ENCODE results near the gene BAAT. TPM values are rescaled to one million over a fixed set of nuclear protein-coding genes. Genes with fewer than 3 reads are reported as not detected.

The BAAT gene
- total and polyA plus RNA-seq, 5 donors from 2014 or later, result 0.09 to 0.15 TPM; not detected in 3

GRCh38 chr9:101311191-101311590 is 73.6 kb downstream of the BAAT start:
- H3K27me3 Mint-ChIP-seq, result peaks cover 12% of the 10 kb centered on the region
- no peaks in the 10 kb centered on the region for H3K36me3 ChIP-seq (ENCODE audit: control insufficient read depth, insufficient read depth, low read length)
- H3K4me1 Mint-ChIP-seq, result no peaks in the 10 kb centered on the region
- DNase-seq (no peak), ATAC-seq (ENCODE audit: low read depth in 2 of 2) (no peak)
- H3K27me3 ChIP-seq (ENCODE audit: control insufficient read depth, insufficient read depth, low read length), result no peaks in the 10 kb centered on the region
- no peak overlapping the region for H3K4me3 ChIP-seq (ENCODE audit: low read depth, low read length)
- no peaks in the 10 kb centered on the region for H3K4me1 ChIP-seq (ENCODE audit: control insufficient read depth, insufficient read depth, low read length, poor library complexity, severe bottlenecking)
- H3K4me3 Mint-ChIP-seq, result no peak overlapping the region
- no peak overlapping the region for H3K27ac Mint-ChIP-seq
- no peaks in the 10 kb centered on the region for H3K36me3 Mint-ChIP-seq
- H3K9me3 ChIP-seq (ENCODE audit: control insufficient read depth in 2 of 2, low read length in 2 of 2), result no peaks in the 10 kb centered on the region
- no peak overlapping the region for H3K27ac ChIP-seq (ENCODE audit: insufficient read depth, low read length, poor library complexity, severe bottlenecking)
- peaks cover 0 to 2% (median 0%) of the 10 kb centered on the region in 7 donors for H3K9me3 Mint-ChIP-seq

Other genes starting within 250 kb of the BAAT start
- gene MRPL50, start 13.6 kb upstream of the BAAT start, total RNA-seq, result 8.5 TPM
- 10 to 100 TPM; 15.4 to 26.2 (median 20.3) TPM for gene MRPL50, start 13.6 kb upstream of the BAAT start, polyA plus RNA-seq
- 8.1 TPM for gene ZNF189, start 13.8 kb upstream of the BAAT start, total RNA-seq
- 1 to 10 TPM; 1.8 to 3.6 (median 2.8) TPM for gene ZNF189, start 13.8 kb upstream of the BAAT start, polyA plus RNA-seq
- not detected for gene ALDOB, start 50.8 kb upstream of the BAAT start, total RNA-seq
- gene ALDOB, start 50.8 kb upstream of the BAAT start, polyA plus RNA-seq, result not detected
- gene RNF20, start 148.8 kb upstream of the BAAT start, total RNA-seq, result 43.4 TPM
- 10 to 100 TPM; 31.3 to 50.0 (median 37.4) TPM for gene RNF20, start 148.8 kb upstream of the BAAT start, polyA plus RNA-seq
- not detected for gene PPP3R2, start 210.0 kb upstream of the BAAT start, total RNA-seq
- gene PPP3R2, start 210.0 kb upstream of the BAAT start, polyA plus RNA-seq, result under 1 TPM in 2 of 4 donors, not detected in 2; 0.17 to 0.22 TPM